WTC11 (cell line): ENCODE measurements around the gene PCDH10. TPM values are rescaled to one million over a fixed set of nuclear protein-coding genes. Genes with fewer than 3 reads are reported as not detected.
A peak's percentile ranks its signal among the peaks of the same experiment; 100 is the strongest.

ENCODE experiments used
- ATAC-seq: fragments of 200-7000 bp; cut with Tn5 transposase; 2 replicates; pipeline ENCODE4 v1.10.0; 2021; ENCODE audit warnings: mild to moderate bottlenecking, moderate library complexity
- Bru-seq: library from RNA; stranded (reverse); fragments of 400-500 nt; gene quantifications from one replicate; lab custom pipeline; 2021; lab: Mats Ljungman, UMichigan
- CTCF ChIA-PET: fragments of 300-600 bp; sonication (Branson Sonifier 250); formaldehyde crosslinking; loops from one replicate; lab custom pipeline; 2021; ENCODE audit warnings: antibody characterized with exemption; lab: Charles Lee
- POLR2A ChIA-PET: fragments of 350-600 bp; sonication (Branson Sonifier 250); formaldehyde crosslinking; loops from one replicate; lab custom pipeline; 2021; ENCODE audit warnings: antibody characterized with exemption; lab: Charles Lee
- DNase-seq: peaks from one replicate; pipeline ENCODE4 v3.0.0; 2021; ENCODE audit warnings: low spot score
- H3K27ac Mint-ChIP-seq: 2 replicates; pipeline ENCODE4 v1.8.0; 2021; ENCODE audit warnings: mixed read lengths
- H3K27me3 Mint-ChIP-seq: 2 replicates; pipeline ENCODE4 v1.8.0; 2021; ENCODE audit warnings: low read depth, mild to moderate bottlenecking, moderate library complexity, mixed read lengths
- H3K36me3 Mint-ChIP-seq: 2 replicates; pipeline ENCODE4 v1.8.0; 2021; ENCODE audit warnings: mixed read lengths
- H3K4me1 Mint-ChIP-seq: 2 replicates; pipeline ENCODE4 v1.8.0; 2022; ENCODE audit warnings: mixed read lengths
- H3K4me3 Mint-ChIP-seq: 2 replicates; pipeline ENCODE4 v1.8.0; 2021; ENCODE audit warnings: mild to moderate bottlenecking, moderate library complexity, mixed read lengths
- H3K9me3 Mint-ChIP-seq: 2 replicates; pipeline ENCODE4 v1.8.0; 2021; ENCODE audit warnings: mixed read lengths
- ARID4B ChIP-seq: sonication (generic); formaldehyde crosslinking; IDR thresholded peaks from 2 replicates; pipeline ENCODE4 v1.8.0; 2023; ENCODE audit warnings: missing genetic modification reagents, mild to moderate bottlenecking, borderline replicate concordance
- CREM ChIP-seq: sonication (generic); formaldehyde crosslinking; IDR thresholded peaks from 2 replicates; pipeline ENCODE4 v1.8.1; 2022; ENCODE audit warnings: mild to moderate bottlenecking, missing genetic modification reagents, moderate library complexity
- ETV6 ChIP-seq: sonication (generic); formaldehyde crosslinking; IDR thresholded peaks from 2 replicates; pipeline ENCODE4 v1.8.1; 2022; ENCODE audit warnings: mild to moderate bottlenecking, missing genetic modification reagents
- NFYB ChIP-seq: sonication (generic); formaldehyde crosslinking; conservative IDR thresholded peaks from 2 replicates; pipeline ENCODE4 v1.8.0; 2022; ENCODE audit warnings: low read depth, missing genetic modification reagents
- NR3C1 ChIP-seq: sonication (generic); formaldehyde crosslinking; conservative IDR thresholded peaks from 2 replicates; pipeline ENCODE4 v1.8.1; 2023; ENCODE audit warnings: low read depth, mild to moderate bottlenecking, missing genetic modification reagents
- RORB ChIP-seq: fragments of 250-450 bp; sonication (Bioruptor Pico); IDR thresholded peaks from 2 replicates; pipeline ENCODE4 v1.9.0; 2021; ENCODE audit warnings: mild to moderate bottlenecking
- SP1 ChIP-seq: sonication (generic); formaldehyde crosslinking; conservative IDR thresholded peaks from 2 replicates; pipeline ENCODE4 v1.8.1; 2022; ENCODE audit warnings: missing genetic modification reagents
- ZNF263 ChIP-seq: sonication (generic); formaldehyde crosslinking; IDR thresholded peaks from 2 replicates; pipeline ENCODE4 v1.8.1; 2022; ENCODE audit warnings: low read depth, mild to moderate bottlenecking, moderate library complexity, missing genetic modification reagents
- long read RNA-seq, 3 experiments: library from RNA in 1 of 3; library from capped mRNA in 1 of 3; library from polyadenylated mRNA in 1 of 3; unstranded in 2 of 3; stranded (forward) in 1 of 3; transcript quantifications; one replicate each; pipeline ENCODE4 v2.0.0, GENCODE V29; 2021
- total RNA-seq: library from RNA; stranded (reverse); gene quantifications from 3 replicates; pipeline ENCODE4 v1.2.3, GENCODE V29; 2021
- TF ChIP-seq, protein P1 (sequence below): sonication (generic); formaldehyde crosslinking; IDR thresholded peaks from 2 replicates; pipeline ENCODE4 v1.8.1; 2023; ENCODE audit warnings: mild to moderate bottlenecking, missing genetic modification reagents
- TF ChIP-seq, protein P2 (sequence below): sonication (generic); formaldehyde crosslinking; IDR thresholded peaks from 2 replicates; pipeline ENCODE4 v1.8.1; 2022; ENCODE audit warnings: mild to moderate bottlenecking, missing genetic modification reagents, moderate library complexity, borderline replicate concordance
- TF ChIP-seq, protein P3 (sequence below): sonication (generic); formaldehyde crosslinking; IDR thresholded peaks from 2 replicates; pipeline ENCODE4 v1.8.0; 2022; ENCODE audit warnings: mild to moderate bottlenecking, missing genetic modification reagents
- TF ChIP-seq, protein P4 (sequence below): sonication (generic); formaldehyde crosslinking; IDR thresholded peaks from 2 replicates; pipeline ENCODE4 v1.8.0; 2022; ENCODE audit warnings: mild to moderate bottlenecking, missing genetic modification reagents

The PCDH10 gene, protein sequence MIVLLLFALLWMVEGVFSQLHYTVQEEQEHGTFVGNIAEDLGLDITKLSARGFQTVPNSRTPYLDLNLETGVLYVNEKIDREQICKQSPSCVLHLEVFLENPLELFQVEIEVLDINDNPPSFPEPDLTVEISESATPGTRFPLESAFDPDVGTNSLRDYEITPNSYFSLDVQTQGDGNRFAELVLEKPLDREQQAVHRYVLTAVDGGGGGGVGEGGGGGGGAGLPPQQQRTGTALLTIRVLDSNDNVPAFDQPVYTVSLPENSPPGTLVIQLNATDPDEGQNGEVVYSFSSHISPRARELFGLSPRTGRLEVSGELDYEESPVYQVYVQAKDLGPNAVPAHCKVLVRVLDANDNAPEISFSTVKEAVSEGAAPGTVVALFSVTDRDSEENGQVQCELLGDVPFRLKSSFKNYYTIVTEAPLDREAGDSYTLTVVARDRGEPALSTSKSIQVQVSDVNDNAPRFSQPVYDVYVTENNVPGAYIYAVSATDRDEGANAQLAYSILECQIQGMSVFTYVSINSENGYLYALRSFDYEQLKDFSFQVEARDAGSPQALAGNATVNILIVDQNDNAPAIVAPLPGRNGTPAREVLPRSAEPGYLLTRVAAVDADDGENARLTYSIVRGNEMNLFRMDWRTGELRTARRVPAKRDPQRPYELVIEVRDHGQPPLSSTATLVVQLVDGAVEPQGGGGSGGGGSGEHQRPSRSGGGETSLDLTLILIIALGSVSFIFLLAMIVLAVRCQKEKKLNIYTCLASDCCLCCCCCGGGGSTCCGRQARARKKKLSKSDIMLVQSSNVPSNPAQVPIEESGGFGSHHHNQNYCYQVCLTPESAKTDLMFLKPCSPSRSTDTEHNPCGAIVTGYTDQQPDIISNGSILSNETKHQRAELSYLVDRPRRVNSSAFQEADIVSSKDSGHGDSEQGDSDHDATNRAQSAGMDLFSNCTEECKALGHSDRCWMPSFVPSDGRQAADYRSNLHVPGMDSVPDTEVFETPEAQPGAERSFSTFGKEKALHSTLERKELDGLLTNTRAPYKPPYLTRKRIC
- total RNA-seq (7.8 to 13.9 TPM (median 13.1 TPM) in 3 replicates), Bru-seq, nascent RNA (percentile 55 among the genes with signal in this experiment)
- long read RNA-seq, experiment 1, full-length matches to known transcripts = 22 of 27 reads
- long read RNA-seq, experiment 1, partial matches to known transcripts = 3 of 27 reads
- long read RNA-seq, experiment 1, other reads (novel, unspliced or antisense) = 2 of 27 reads
- long read RNA-seq, experiment 2, full-length matches to known transcripts = 13 of 19 reads
- long read RNA-seq, experiment 2, partial matches to known transcripts = 4 of 19 reads
- long read RNA-seq, experiment 2, other reads (novel, unspliced or antisense) = 2 of 19 reads
- long read RNA-seq, experiment 3, full-length matches to known transcripts = 1 of 2 reads
- long read RNA-seq, experiment 3, partial matches to known transcripts = 0 of 2 reads
- long read RNA-seq, experiment 3, other reads (novel, unspliced or antisense) = 1 of 2 reads

- H3K27ac Mint-ChIP-seq = peak within 1 kb of the TSS; percentile 36; the same call in 1 of the 2 replicates
- peak; percentile 58 for ATAC-seq
- TF ChIP-seq, protein P1, sequence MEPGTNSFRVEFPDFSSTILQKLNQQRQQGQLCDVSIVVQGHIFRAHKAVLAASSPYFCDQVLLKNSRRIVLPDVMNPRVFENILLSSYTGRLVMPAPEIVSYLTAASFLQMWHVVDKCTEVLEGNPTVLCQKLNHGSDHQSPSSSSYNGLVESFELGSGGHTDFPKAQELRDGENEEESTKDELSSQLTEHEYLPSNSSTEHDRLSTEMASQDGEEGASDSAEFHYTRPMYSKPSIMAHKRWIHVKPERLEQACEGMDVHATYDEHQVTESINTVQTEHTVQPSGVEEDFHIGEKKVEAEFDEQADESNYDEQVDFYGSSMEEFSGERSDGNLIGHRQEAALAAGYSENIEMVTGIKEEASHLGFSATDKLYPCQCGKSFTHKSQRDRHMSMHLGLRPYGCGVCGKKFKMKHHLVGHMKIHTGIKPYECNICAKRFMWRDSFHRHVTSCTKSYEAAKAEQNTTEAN (CRISPR knock-in tag) = no peak
- TF ChIP-seq, protein P2, sequence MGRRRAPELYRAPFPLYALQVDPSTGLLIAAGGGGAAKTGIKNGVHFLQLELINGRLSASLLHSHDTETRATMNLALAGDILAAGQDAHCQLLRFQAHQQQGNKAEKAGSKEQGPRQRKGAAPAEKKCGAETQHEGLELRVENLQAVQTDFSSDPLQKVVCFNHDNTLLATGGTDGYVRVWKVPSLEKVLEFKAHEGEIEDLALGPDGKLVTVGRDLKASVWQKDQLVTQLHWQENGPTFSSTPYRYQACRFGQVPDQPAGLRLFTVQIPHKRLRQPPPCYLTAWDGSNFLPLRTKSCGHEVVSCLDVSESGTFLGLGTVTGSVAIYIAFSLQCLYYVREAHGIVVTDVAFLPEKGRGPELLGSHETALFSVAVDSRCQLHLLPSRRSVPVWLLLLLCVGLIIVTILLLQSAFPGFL = no peak
- TF ChIP-seq CREM (CRISPR knock-in tag) (peak; percentile 90), NR3C1 (CRISPR knock-in tag) (no peak), NFYB (peak; percentile 95), RORB (CRISPR knock-in tag) (0 out of 2 replicates have a peak, but pooled peaks have one; percentile 20), ZNF263 (CRISPR knock-in tag) (no peak), SP1 (CRISPR knock-in tag) (peak; percentile 63; the same call in 1 of the 2 replicates), ARID4B (CRISPR knock-in tag) (no peak), ETV6 (CRISPR knock-in tag) (peak; percentile 50; the same call in 1 of the 2 replicates)
- TF ChIP-seq, protein P3, sequence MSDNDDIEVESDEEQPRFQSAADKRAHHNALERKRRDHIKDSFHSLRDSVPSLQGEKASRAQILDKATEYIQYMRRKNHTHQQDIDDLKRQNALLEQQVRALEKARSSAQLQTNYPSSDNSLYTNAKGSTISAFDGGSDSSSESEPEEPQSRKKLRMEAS (CRISPR knock-in tag) = peak; percentile 46
- TF ChIP-seq, protein P4, sequence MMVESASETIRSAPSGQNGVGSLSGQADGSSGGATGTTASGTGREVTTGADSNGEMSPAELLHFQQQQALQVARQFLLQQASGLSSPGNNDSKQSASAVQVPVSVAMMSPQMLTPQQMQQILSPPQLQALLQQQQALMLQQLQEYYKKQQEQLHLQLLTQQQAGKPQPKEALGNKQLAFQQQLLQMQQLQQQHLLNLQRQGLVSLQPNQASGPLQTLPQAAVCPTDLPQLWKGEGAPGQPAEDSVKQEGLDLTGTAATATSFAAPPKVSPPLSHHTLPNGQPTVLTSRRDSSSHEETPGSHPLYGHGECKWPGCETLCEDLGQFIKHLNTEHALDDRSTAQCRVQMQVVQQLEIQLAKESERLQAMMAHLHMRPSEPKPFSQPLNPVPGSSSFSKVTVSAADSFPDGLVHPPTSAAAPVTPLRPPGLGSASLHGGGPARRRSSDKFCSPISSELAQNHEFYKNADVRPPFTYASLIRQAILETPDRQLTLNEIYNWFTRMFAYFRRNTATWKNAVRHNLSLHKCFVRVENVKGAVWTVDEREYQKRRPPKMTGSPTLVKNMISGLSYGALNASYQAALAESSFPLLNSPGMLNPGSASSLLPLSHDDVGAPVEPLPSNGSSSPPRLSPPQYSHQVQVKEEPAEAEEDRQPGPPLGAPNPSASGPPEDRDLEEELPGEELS (CRISPR knock-in tag) = peak; percentile 32; the same call in 1 of the 2 replicates
- TF ChIP-seq, all 79 proteins: peak for 7
- H3K4me1 Mint-ChIP-seq = peaks cover 52% of the 10 kb centered on the region
- ChIA-PET CTCF (interaction anchor here (0.5 to 0.7 kb wide), 2 partner anchors 702 to 1628 kb away, joined by 3 read pairs; no protein-coding TSS in a partner anchor), POLR2A (interaction anchor here (1.3 kb wide), 1 partner anchor 331 kb away, joined by 3 read pairs; no protein-coding TSS in a partner anchor)
- peak; percentile 96 for DNase-seq
- no peaks in the 10 kb centered on the region for H3K9me3 Mint-ChIP-seq
- peak within 1 kb of the TSS; percentile 76 for H3K4me3 Mint-ChIP-seq
- peaks cover 77% of the 10 kb centered on the region for H3K27me3 Mint-ChIP-seq
- H3K36me3 Mint-ChIP-seq = no peaks in the 10 kb centered on the region
Observed at GRCh38 chr4:133148690-133149363, at the start of gene PCDH10. Gene PCDH10 (plus strand): TSS chr4:133149294. CDS start chr4:133150141, 847 bp downstream.
